Naive thymus-derived CD8-positive, alpha-beta T cell (primary cell): ENCODE measurements around the gene VAPB. TPM values are rescaled to one million over a fixed set of nuclear protein-coding genes. Genes with fewer than 3 reads are reported as not detected.
"Not testable (repeated sequence)": the region's sequence is repeated elsewhere in the genome, so short reads cannot be mapped to it uniquely, and the experiment has no call there.

ENCODE experiments used
- ATAC-seq, 2 donors: fragments of 150-1000 bp; cut with Tn5 transposase in 1 of 2; sonication (Bioruptor Pico), chemical (Tn5 transposase) in 1 of 2; 1 replicate in 1 of 2; 2 replicates in 1 of 2; pipeline ENCODE4 v1.10.0; 2021; ENCODE audit warnings: mild to moderate bottlenecking in 2 of 2, moderate library complexity in 2 of 2
- POLR2A ChIA-PET: fragments of 350-600 bp; sonication (Branson Sonifier 250); formaldehyde crosslinking; loops from one replicate; lab custom pipeline; 2021; ENCODE audit warnings: antibody characterized with exemption; lab: Charles Lee
- DNase-seq, 10 donors: peaks; one replicate each; pipeline versions ENCODE4 v3.0.0 to v3.0.0-alpha.2; 2020 to 2022
- H3K27ac Mint-ChIP-seq, 10 donors: one replicate each; pipeline ENCODE4 v1.8.0; 2020 to 2022; ENCODE audit warnings: mild to moderate bottlenecking in 10 of 10, mixed read lengths in 10 of 10, moderate library complexity in 4 of 10, inconsistent platforms in 1 of 10
- H3K27me3 Mint-ChIP-seq, 5 donors: one replicate each; pipeline ENCODE4 v1.8.0; 2021 to 2022; ENCODE audit warnings: mixed read lengths in 5 of 5
- H3K36me3 Mint-ChIP-seq, 3 donors: one replicate each; pipeline ENCODE4 v1.8.0; 2020 to 2022; ENCODE audit warnings: mixed read lengths in 3 of 3, mild to moderate bottlenecking in 2 of 3, inconsistent platforms in 1 of 3
- H3K4me1 Mint-ChIP-seq, 4 donors: one replicate each; pipeline ENCODE4 v1.8.0; 2021 to 2022; ENCODE audit warnings: mixed read lengths in 4 of 4
- H3K4me3 Mint-ChIP-seq, 10 donors: one replicate each; pipeline ENCODE4 v1.8.0; 2020 to 2022; ENCODE audit warnings: mild to moderate bottlenecking in 10 of 10, mixed read lengths in 10 of 10, moderate library complexity in 6 of 10, inconsistent platforms in 1 of 10
- H3K9me3 Mint-ChIP-seq, 9 donors: one replicate each; pipeline ENCODE4 v1.8.0; 2020 to 2022; ENCODE audit warnings: mixed read lengths in 9 of 9, mild to moderate bottlenecking in 3 of 9, inconsistent platforms in 1 of 9, moderate library complexity in 1 of 9
- polyA plus RNA-seq, 3 donors: library from polyadenylated mRNA; unstranded; fragments of 300-500 nt; fragmentation: Illumina TruSeq; gene quantifications; one replicate each; pipeline ENCODE4 v1.2.3, GENCODE V29; 2021
- total RNA-seq, 8 experiments: library from RNA in 2 of 8; stranded (reverse) in 2 of 8; gene quantifications; one replicate each; pipeline ENCODE4 v1.2.3 and lab custom pipeline; 2021 to 2026

VAPB gene
- total and polyA plus RNA-seq, 5 experiments from 2014 or later = 24.7 to 34.3 (median 34.0) TPM

- Mint-ChIP-seq H3K27ac (no peak overlapping the region), H3K36me3 (peaks cover 0 to 9% (median 0%) of the 10 kb centered on the region in 3 donors), H3K4me1 (peaks cover 24 to 46% (median 33%) of the 10 kb centered on the region in 4 donors), H3K4me3 (no peak overlapping the region), H3K9me3 (no peaks in the 10 kb centered on the region), H3K27me3 (no peaks in the 10 kb centered on the region)
- no peak for ATAC-seq
- POLR2A ChIA-PET = interaction anchor here (1.4 kb wide), 1 partner anchor 12 kb away, joined by 5 read pairs; the partner anchor contains the start of gene VAPB
- DNase-seq = no peak
These were observed 12.1 kb downstream of the VAPB start for GRCh38 chr20:58401162-58401561.

- POLR2A ChIA-PET = no interaction called here
- Mint-ChIP-seq H3K9me3 (no peaks in the 10 kb centered on the region), H3K4me1 (peaks cover 16 to 44% (median 25%) of the 10 kb centered on the region in 4 donors), H3K36me3 (peaks cover 0 to 5% (median 0%) of the 10 kb centered on the region in 3 donors), H3K4me3 (no peak overlapping the region), H3K27ac (no peak overlapping the region), H3K27me3 (no peaks in the 10 kb centered on the region)
- DNase-seq = no peak
- no peak for ATAC-seq
These were observed 13.3 kb downstream of the VAPB start for GRCh38 chr20:58402305-58402704.

GRCh38 chr20:58402827-58403226 is 13.8 kb downstream of the VAPB start:
- Mint-ChIP-seq H3K9me3 (no peaks in the 10 kb centered on the region), H3K36me3 (peaks cover 0 to 5% (median 0%) of the 10 kb centered on the region in 3 donors), H3K4me1 (peaks cover 18 to 43% (median 23%) of the 10 kb centered on the region in 4 donors), H3K27me3 (no peaks in the 10 kb centered on the region), H3K27ac (no peak overlapping the region), H3K4me3 (no peak overlapping the region)
- no peak for DNase-seq
- no peak for ATAC-seq
- POLR2A ChIA-PET = no interaction called here

DNA sequence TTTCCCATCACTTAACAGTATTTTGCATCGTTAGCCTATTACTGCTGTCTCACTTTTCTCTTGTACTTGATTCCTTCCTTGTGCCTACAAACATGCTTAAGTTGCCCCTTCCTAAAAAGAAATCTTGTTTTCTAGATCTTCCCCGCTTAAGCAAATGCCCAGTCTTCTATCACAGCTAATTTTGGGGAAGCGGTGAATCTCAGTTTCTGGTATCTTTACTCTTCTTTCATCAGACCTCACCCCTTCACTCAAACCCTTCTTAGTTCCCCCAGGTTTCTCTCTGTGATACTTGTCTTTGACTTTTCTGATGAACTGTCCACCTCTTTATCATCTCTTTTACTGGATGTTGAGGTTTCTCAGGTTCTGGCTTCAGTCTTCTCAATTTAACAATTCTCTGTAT is 14.2 kb downstream of the VAPB start:
- Mint-ChIP-seq H3K9me3 (no peaks in the 10 kb centered on the region), H3K27ac (no peak overlapping the region), H3K4me3 (no peak overlapping the region), H3K36me3 (peaks cover 0 to 2% (median 0%) of the 10 kb centered on the region in 3 donors), H3K27me3 (no peaks in the 10 kb centered on the region), H3K4me1 (peaks cover 18 to 43% (median 21%) of the 10 kb centered on the region in 4 donors)
- POLR2A ChIA-PET = no interaction called here
- DNase-seq (no peak), ATAC-seq (no peak)

- Mint-ChIP-seq H3K36me3 (peaks cover 0 to 2% (median 0%) of the 10 kb centered on the region in 3 donors), H3K4me1 (peaks cover 15 to 40% (median 26%) of the 10 kb centered on the region in 4 donors), H3K4me3 (no peak overlapping the region), H3K27ac (no peak overlapping the region), H3K9me3 (no peaks in the 10 kb centered on the region), H3K27me3 (no peaks in the 10 kb centered on the region)
- POLR2A ChIA-PET = no interaction called here
- ATAC-seq (no peak), DNase-seq (no peak)
These were observed 16.7 kb downstream of the VAPB start for GRCh38 chr20:58405504-58406291.

- Mint-ChIP-seq H3K27ac (peak overlapping the region in 5 of 10 donors; percentile 9 to 93 (median 67)), H3K4me1 (peaks cover 16 to 44% (median 27%) of the 10 kb centered on the region in 4 donors), H3K36me3 (peaks cover 0 to 4% (median 0%) of the 10 kb centered on the region in 3 donors), H3K9me3 (no peaks in the 10 kb centered on the region), H3K27me3 (no peaks in the 10 kb centered on the region), H3K4me3 (peak overlapping the region in 2 of 10 donors; percentile 19 to 22)
- POLR2A ChIA-PET = no interaction called here
- ATAC-seq = no peak
- DNase-seq = no peak
These were observed 17.5 kb downstream of the VAPB start for GRCh38 chr20:58406422-58407001.

DNA sequence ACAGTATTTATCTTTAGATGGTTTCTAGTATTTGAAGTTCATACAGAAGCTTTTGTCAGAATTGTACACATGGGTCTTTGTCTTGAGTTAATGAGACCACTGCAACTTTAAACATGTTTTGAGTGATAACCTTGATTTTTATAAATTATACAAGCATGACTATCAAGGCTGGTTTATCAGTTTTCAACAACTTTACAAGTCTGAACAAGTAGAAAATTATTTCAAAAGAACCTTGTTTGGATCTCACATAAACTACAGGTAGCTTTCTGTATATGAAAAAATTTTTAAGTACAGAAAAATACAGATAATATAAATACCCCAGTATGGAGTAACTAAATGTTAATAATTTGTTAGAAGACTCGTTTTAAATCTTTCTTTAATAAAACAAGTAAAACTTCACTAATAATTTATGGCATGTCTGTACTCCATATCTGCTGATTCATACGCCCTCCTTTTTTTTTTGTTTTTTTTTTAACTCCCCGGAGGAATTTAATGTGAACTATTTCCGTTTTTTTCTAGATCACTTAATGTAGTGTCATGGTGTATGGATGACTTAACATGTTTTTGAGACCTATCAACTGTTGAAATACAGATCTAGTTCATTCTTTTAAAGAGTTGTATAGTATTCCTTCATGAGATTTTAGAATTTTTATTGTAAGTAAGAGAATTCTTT is 18.3 kb downstream of the VAPB start:
- Mint-ChIP-seq H3K27ac (peak overlapping the region in 9 of 10 donors; percentile 44 to 93 (median 79)), H3K27me3 (no peaks in the 10 kb centered on the region), H3K4me3 (peak overlapping the region in 5 of 10 donors; percentile 7 to 75 (median 64)), H3K9me3 (no peaks in the 10 kb centered on the region), H3K4me1 (peaks cover 16 to 51% (median 28%) of the 10 kb centered on the region in 4 donors), H3K36me3 (peaks cover 0 to 4% (median 0%) of the 10 kb centered on the region in 3 donors)
- no peak for DNase-seq
- POLR2A ChIA-PET = interaction anchor here (1.2 kb wide), 1 partner anchor 18 kb away, joined by 6 read pairs; the partner anchor contains the start of gene VAPB
- no peak for ATAC-seq

- H3K4me1 Mint-ChIP-seq = peaks cover 16 to 53% (median 28%) of the 10 kb centered on the region in 4 donors
- peak overlapping the region in 9 of 10 donors; percentile 44 to 93 (median 82) for H3K27ac Mint-ChIP-seq
- H3K36me3 Mint-ChIP-seq = peaks cover 0 to 4% (median 0%) of the 10 kb centered on the region in 3 donors
- H3K9me3 Mint-ChIP-seq = no peaks in the 10 kb centered on the region
- H3K27me3 Mint-ChIP-seq = no peaks in the 10 kb centered on the region
- ATAC-seq (peak; percentile 71 to 76), DNase-seq (peak in 5 of 10 donors; percentile 9 to 44 (median 21))
- POLR2A ChIA-PET = interaction anchor here (1.2 kb wide), 1 partner anchor 19 kb away, joined by 6 read pairs; the partner anchor contains the start of gene VAPB
- peak overlapping the region; percentile 25 to 76 (median 68) for H3K4me3 Mint-ChIP-seq
These were observed 19.0 kb downstream of the VAPB start for GRCh38 chr20:58407966-58408557.

DNA sequence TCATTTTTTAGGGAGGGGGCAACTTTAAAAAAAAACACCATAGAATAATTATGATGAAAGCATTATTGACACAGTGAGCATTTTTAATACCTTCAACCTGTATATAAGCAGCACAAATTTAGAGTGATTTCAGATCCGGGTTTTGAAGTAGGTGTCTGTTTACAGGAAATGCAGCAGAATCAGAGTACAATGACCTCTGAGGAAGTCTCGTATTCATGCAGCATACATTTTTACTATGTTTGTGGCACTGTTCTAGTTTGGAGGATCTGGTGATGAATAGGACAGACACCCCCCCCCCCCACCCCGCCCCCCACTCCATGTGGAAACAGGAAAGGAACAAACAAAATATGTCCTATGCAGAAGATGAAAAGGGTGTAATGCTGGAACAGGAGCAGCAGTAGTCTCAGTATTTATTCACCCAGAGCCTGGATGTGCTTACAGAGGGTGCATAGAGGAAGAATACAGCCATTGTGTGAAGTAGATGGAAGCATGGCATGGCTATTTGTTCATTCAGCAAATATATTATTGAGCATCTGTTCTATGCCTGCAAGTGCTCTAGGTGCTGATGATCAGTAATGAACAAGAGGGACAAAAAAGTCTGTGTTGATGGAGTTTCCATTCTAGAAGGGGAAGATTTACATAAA is 19.7 kb downstream of the VAPB start:
- Mint-ChIP-seq H3K4me1 (peaks cover 16 to 53% (median 28%) of the 10 kb centered on the region in 4 donors), H3K9me3 (no peaks in the 10 kb centered on the region), H3K27me3 (no peaks in the 10 kb centered on the region), H3K36me3 (peaks cover 0 to 4% (median 0%) of the 10 kb centered on the region in 3 donors), H3K4me3 (peak overlapping the region; percentile 25 to 76 (median 68)), H3K27ac (peak overlapping the region in 9 of 10 donors; percentile 44 to 93 (median 82))
- DNase-seq (peak in 4 of 10 donors; percentile 6 to 45 (median 22)), ATAC-seq (peak; percentile 71 to 83)
- POLR2A ChIA-PET = interaction anchor here (1.2 kb wide), 1 partner anchor 20 kb away, joined by 6 read pairs; the partner anchor contains the start of gene VAPB

DNA sequence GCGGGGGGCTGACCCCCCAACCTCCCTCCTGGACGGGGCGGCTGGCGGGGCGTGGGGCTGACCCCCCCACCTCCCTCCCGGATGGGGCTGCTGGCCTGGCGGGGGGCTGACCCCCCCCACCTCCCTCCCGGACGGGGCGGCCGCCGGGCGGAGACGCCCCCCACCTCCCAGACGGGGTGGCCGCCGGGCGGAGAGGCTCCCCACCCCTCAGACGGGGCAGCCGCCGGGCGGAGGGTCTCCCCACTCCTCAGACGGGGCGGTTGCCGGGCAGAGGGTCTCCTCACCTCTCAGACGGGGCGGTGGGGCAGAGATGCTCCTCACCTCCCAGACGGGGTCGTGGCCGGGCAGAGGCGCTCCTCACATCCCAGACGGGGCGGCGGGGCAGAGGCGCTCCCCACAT is 25.2 kb downstream of the VAPB start:
- ATAC-seq, DNase-seq, H3K9me3 Mint-ChIP-seq, H3K4me3 Mint-ChIP-seq, POLR2A ChIA-PET, H3K27me3 Mint-ChIP-seq, H3K27ac Mint-ChIP-seq: not testable (repeated sequence)
- Mint-ChIP-seq H3K36me3 (peaks cover 4 to 29% (median 7%) of the 10 kb centered on the region in 3 donors), H3K4me1 (peaks cover 16 to 51% (median 43%) of the 10 kb centered on the region in 4 donors)

GRCh38 chr20:58414786-58415185 is 25.8 kb downstream of the VAPB start:
- Mint-ChIP-seq H3K4me1 (peaks cover 17 to 50% (median 39%) of the 10 kb centered on the region in 4 donors), H3K27ac (peak overlapping the region in 4 of 10 donors; percentile 38 to 57 (median 50)), H3K36me3 (peaks cover 4 to 35% (median 13%) of the 10 kb centered on the region in 3 donors), H3K4me3 (peak overlapping the region in 2 of 10 donors; percentile 6 to 28)
- ATAC-seq, H3K9me3 Mint-ChIP-seq, POLR2A ChIA-PET, DNase-seq, H3K27me3 Mint-ChIP-seq: not testable (repeated sequence)
